HG03025 (cell line): ENCODE results near the gene TM4SF18.

Source experiments
- ATAC-seq: cut with Tn5 transposase; IDR thresholded peaks from one replicate; pipeline ENCODE4 v1.9.1; 2021; ENCODE audit warnings: mild to moderate bottlenecking, moderate library complexity; ENCODE audit not compliant: unreplicated experiment, low FRiP score

TM4SF18 gene

GRCh38 chr3:149331396-149331795 lies 2.0 kb downstream of the TM4SF18 start:
- ATAC-seq, result no peak

- no peak for ATAC-seq
These were observed 2.7 kb downstream of the TM4SF18 start for GRCh38 chr3:149330609-149331331.

- no peak for ATAC-seq
These were observed 6.3 kb downstream of the TM4SF18 start for GRCh38 chr3:149327156-149327555.

GRCh38 chr3:149325581-149325980 lies 7.9 kb downstream of the TM4SF18 start:
- ATAC-seq, result no peak

GRCh38 chr3:149324332-149324731 lies 9.1 kb downstream of the TM4SF18 start:
- ATAC-seq, result no peak

- ATAC-seq, result no peak
These were observed 11.8 kb downstream of the TM4SF18 start for GRCh38 chr3:149321640-149322039.

- ATAC-seq, result no peak
These were observed 12.3 kb downstream of the TM4SF18 start for GRCh38 chr3:149321136-149321535.

GRCh38 chr3:149319750-149320149 lies 13.7 kb downstream of the TM4SF18 start:
- ATAC-seq, result no peak

- no peak for ATAC-seq
These were observed 16.4 kb downstream of the TM4SF18 start for GRCh38 chr3:149317072-149317471.

GRCh38 chr3:149316437-149316836 lies 17.0 kb downstream of the TM4SF18 start:
- ATAC-seq, result no peak

GRCh38 chr3:149315694-149316093 lies 17.7 kb downstream of the TM4SF18 start:
- ATAC-seq, result no peak

GRCh38 chr3:149314807-149315578 lies 18.4 kb downstream of the TM4SF18 start:
- no peak for ATAC-seq

GRCh38 chr3:149313542-149313941 lies 19.9 kb downstream of the TM4SF18 start:
- no peak for ATAC-seq

- ATAC-seq, result no peak
These were observed 22.5 kb downstream of the TM4SF18 start for GRCh38 chr3:149310796-149311534.

GRCh38 chr3:149307435-149307783 lies 26.0 kb downstream of the TM4SF18 start:
- no peak for ATAC-seq

- ATAC-seq, result no peak
These were observed 26.5 kb downstream of the TM4SF18 start for GRCh38 chr3:149306751-149307434.

- ATAC-seq, result no peak
These were observed 28.1 kb downstream of the TM4SF18 start for GRCh38 chr3:149305376-149305775.

GRCh38 chr3:149299938-149300801 lies 33.3 kb downstream of the TM4SF18 start:
- ATAC-seq, result no peak

GRCh38 chr3:149296972-149297371 lies 36.5 kb downstream of the TM4SF18 start:
- no peak for ATAC-seq

- ATAC-seq, result no peak
These were observed 40.8 kb downstream of the TM4SF18 start for GRCh38 chr3:149292666-149293065.
